ENCODE data around the gene RAB30.

Gene RAB30

GRCh38 chr11:83007909-83008580 lies 63.7 kb downstream of the RAB30 start:
- DNase-seq, result peak in 1 of 2 experiments; percentile 15

- DNase-seq, result no peak
Measured at GRCh38 chr11:83007477-83007876, 64.2 kb downstream of the RAB30 start.

GRCh38 chr11:83006877-83007330 lies 64.8 kb downstream of the RAB30 start:
- DNase-seq, result no peak

GRCh38 chr11:83004746-83005556 lies 66.7 kb downstream of the RAB30 start:
- DNase-seq, result no peak

- DNase-seq, result no peak
Measured at GRCh38 chr11:83002522-83002921, 69.2 kb downstream of the RAB30 start.

GRCh38 chr11:83002053-83002452 lies 69.6 kb downstream of the RAB30 start:
- DNase-seq, result no peak

GRCh38 chr11:83000381-83000780 lies 71.3 kb downstream of the RAB30 start:
- DNase-seq, result no peak

- no peak for DNase-seq
Measured at GRCh38 chr11:82999232-82999631, 72.5 kb downstream of the RAB30 start.

- no peak for DNase-seq
Measured at GRCh38 chr11:82998697-82999096, 73.0 kb downstream of the RAB30 start.

GRCh38 chr11:82996966-82997606 lies 74.6 kb downstream of the RAB30 start:
- DNase-seq, result no peak

GRCh38 chr11:82995754-82996398 lies 75.8 kb downstream of the RAB30 start:
- DNase-seq, result no peak

- DNase-seq, result no peak
Measured at GRCh38 chr11:82995235-82995634, 76.5 kb downstream of the RAB30 start.

- DNase-seq, result no peak
Measured at GRCh38 chr11:82994604-82995230, 77.0 kb downstream of the RAB30 start.

- DNase-seq, result no peak
Measured at GRCh38 chr11:82992223-82992622, 79.5 kb downstream of the RAB30 start.

- DNase-seq, result no peak
Measured at GRCh38 chr11:82989628-82990404, 81.9 kb downstream of the RAB30 start.

- DNase-seq, result peak in 1 of 2 experiments; percentile 2
Measured at GRCh38 chr11:82988936-82989627, 82.6 kb downstream of the RAB30 start.

GRCh38 chr11:82987997-82988396 lies 83.7 kb downstream of the RAB30 start:
- DNase-seq, result no peak

GRCh38 chr11:82986446-82986845 lies 85.3 kb downstream of the RAB30 start:
- no peak for DNase-seq

- DNase-seq, result no peak
Measured at GRCh38 chr11:82981852-82982251, 89.8 kb downstream of the RAB30 start.

GRCh38 chr11:82980947-82981346 lies 90.8 kb downstream of the RAB30 start:
- no peak for DNase-seq

GRCh38 chr11:82980292-82980691 lies 91.4 kb downstream of the RAB30 start:
- DNase-seq, result no peak

All from NCI-H526 (cell line).